K562 (cell line): ENCODE data around the gene TTC33.

Source experiments
- BRCA1 ChIP-seq, 2 experiments: fragments of 450-650 bp in 1 of 2; sonication (generic) in 1 of 2; formaldehyde crosslinking in 1 of 2; IDR thresholded peaks; 2 replicates each; pipeline versions ENCODE4 v1.5.0 to v1.6.1; 2017 to 2020; ENCODE audit warnings: mild to moderate bottlenecking in 1 of 2, missing genetic modification reagents in 1 of 2
- CEBPB ChIP-seq: fragments of 450-650 bp; IDR thresholded peaks from 2 replicates; pipeline ENCODE4 v1.6.1; 2016; ENCODE audit warnings: missing genetic modification characterization, missing compliant biosample characterization
- CHD1 ChIP-seq: fragments of 200-600 bp; sonication (generic); IDR thresholded peaks from one replicate; pipeline ENCODE4 v1.6.1; 2012; ENCODE audit warnings: mild to moderate bottlenecking, moderate library complexity, low read length, inconsistent platforms
- CTCF ChIP-seq, 3 experiments: IDR thresholded peaks in 2 of 3; conservative IDR thresholded peaks in 1 of 3; 2 replicates each; pipeline ENCODE4 v1.5.1; 2011 to 2012; ENCODE audit warnings: low read length in 3 of 3, mild to moderate bottlenecking in 3 of 3, control low read depth in 2 of 3, improper control_type of control experiment in 1 of 3, inconsistent platforms in 1 of 3, low read depth in 1 of 3, mixed read lengths in 1 of 3, moderate library complexity in 1 of 3; ENCODE audit not compliant: insufficient read depth in 2 of 3
- EGR1 ChIP-seq: fragments of 450-650 bp; conservative IDR thresholded peaks from 2 replicates; pipeline ENCODE4 v1.6.1; 2017; ENCODE audit warnings: mild to moderate bottlenecking
- MAZ ChIP-seq, 2 experiments: fragments of 450-650 bp in 1 of 2; sonication (generic) in 1 of 2; formaldehyde crosslinking; IDR thresholded peaks in 1 of 2; conservative IDR thresholded peaks in 1 of 2; 2 replicates each; pipeline versions ENCODE4 v1.4.0 to v1.5.0; 2020; ENCODE audit warnings: mild to moderate bottlenecking in 1 of 2, missing genetic modification reagents in 1 of 2
- NFRKB ChIP-seq: fragments of 450-650 bp; IDR thresholded peaks from 2 replicates; pipeline ENCODE4 v1.6.1; 2016; ENCODE audit warnings: low read depth
- NKRF ChIP-seq: fragments of 450-650 bp; IDR thresholded peaks from 2 replicates; pipeline ENCODE4 v1.6.1; 2016; ENCODE audit warnings: borderline replicate concordance
- PATZ1 ChIP-seq: fragments of 250-450 bp; sonication (Bioruptor Pico); IDR thresholded peaks from 2 replicates; pipeline ENCODE4 v1.5.0; 2020; ENCODE audit warnings: mild to moderate bottlenecking, borderline replicate concordance
- ZBTB1 ChIP-seq: sonication (generic); formaldehyde crosslinking; IDR thresholded peaks from 2 replicates; pipeline ENCODE4 v1.8.1; 2023; ENCODE audit warnings: missing genetic modification reagents, low read depth, mild to moderate bottlenecking, borderline replicate concordance
- ZNF740 ChIP-seq, 3 experiments: fragments of 200-800 bp in 1 of 3; sonication (Bioruptor generic) in 1 of 3; sonication (generic) in 1 of 3; formaldehyde crosslinking in 1 of 3; IDR thresholded peaks; 2 replicates each; pipeline versions ENCODE4 v1.6.1 to v1.8.0; 2016 to 2022; ENCODE audit warnings: mild to moderate bottlenecking in 2 of 3, missing compliant biosample characterization in 2 of 3, missing genetic modification characterization in 2 of 3, missing genetic modification reagents in 1 of 3

GRCh38 chr5:40540301-40540700 lies 215.5 kb downstream of the TTC33 start:
- TF ChIP-seq CTCF (IDR thresholded peaks at IDR 0.05 in 2 of 3, conservative IDR thresholded peaks at IDR 0.05 in 1 of 3; ENCODE audit: insufficient read depth in 2 of 3, low read depth in 1 of 3, low read length in 3 of 3): no peak
- no peak for TF ChIP-seq PATZ1 (CRISPR knock-in tag)
- no peak for TF ChIP-seq NKRF
- no peak for TF ChIP-seq BRCA1 (IDR thresholded peaks at IDR 0.05)
- no peak for TF ChIP-seq BRCA1 (CRISPR knock-in tag; IDR thresholded peaks at IDR 0.05)
- TF ChIP-seq EGR1: no peak
- TF ChIP-seq ZNF740 (CRISPR knock-in tag; IDR thresholded peaks at IDR 0.05): no peak
- TF ChIP-seq ZNF740 (tag; IDR thresholded peaks at IDR 0.05): no peak
- TF ChIP-seq MAZ (CRISPR knock-in tag; conservative IDR thresholded peaks at IDR 0.05 in 1 of 2, IDR thresholded peaks at IDR 0.05 in 1 of 2): no peak
- no peak for TF ChIP-seq ZBTB1 (CRISPR knock-in tag)
- TF ChIP-seq CHD1: no peak
- TF ChIP-seq NFRKB: no peak
- TF ChIP-seq CEBPB (tag): 0 out of 2 replicates have a peak, but pooled peaks have one; percentile 22
